Neutrophil (primary cell): ENCODE measurements around the gene MCM10.

ENCODE experiments used
- H3K27ac ChIP-seq: fragments of 200-600 bp; sonication (generic); 2 replicates; pipeline ENCODE4 v1.5.1; 2016; ENCODE audit warnings: mild to moderate bottlenecking, moderate library complexity
- H3K27me3 ChIP-seq: fragments of 200-600 bp; sonication (generic); 2 replicates; pipeline ENCODE4 v1.6.0; 2016; ENCODE audit warnings: mild to moderate bottlenecking
- H3K36me3 ChIP-seq: fragments of 200-600 bp; sonication (generic); 2 replicates; pipeline ENCODE4 v1.5.1; 2017
- H3K4me1 ChIP-seq, 2 experiments: fragments of 200-600 bp in 1 of 2; sonication (generic) in 1 of 2; 1 replicate in 1 of 2; 2 replicates in 1 of 2; pipeline versions ENCODE4 v1.5.1 to v1.6.1; 2013 to 2016; ENCODE audit warnings: low read depth in 1 of 2, low read length in 1 of 2, mild to moderate bottlenecking in 1 of 2, moderate library complexity in 1 of 2; ENCODE audit not compliant: control insufficient read depth in 1 of 2, insufficient read depth in 1 of 2
- H3K4me3 ChIP-seq, 2 experiments: fragments of 200-600 bp in 1 of 2; sonication (generic) in 1 of 2; 1 replicate in 1 of 2; 2 replicates in 1 of 2; pipeline ENCODE4 v1.5.1; 2013 to 2016; ENCODE audit warnings: low read depth in 1 of 2, low read length in 1 of 2, mild to moderate bottlenecking in 1 of 2, moderate library complexity in 1 of 2
- H3K9me3 ChIP-seq: fragments of 200-600 bp; sonication (generic); 2 replicates; pipeline ENCODE4 v1.5.1; 2016
- CTCF ChIP-seq: fragments of 200-600 bp; sonication (generic); IDR thresholded peaks from 2 replicates; pipeline ENCODE4 v1.5.1; 2016; ENCODE audit warnings: antibody characterized with exemption

MCM10 gene

GRCh38 chr10:13160934-13161856, at the start of gene MCM10:
MCM10 (plus strand) TSS chr10:13161558; CDS start chr10:13164203, 2,645 bp downstream.
- Histone ChIP-seq H3K9me3 (no peaks in the 10 kb centered on the region), H3K27ac (no peak within 1 kb of the TSS), H3K4me1 (peaks cover 13 to 16% of the 10 kb centered on the region in 2 experiments), H3K4me3 (peak within 1 kb of the TSS; percentile 24 to 57), H3K27me3 (peaks cover 6% of the 10 kb centered on the region), H3K36me3 (no peaks in the 10 kb centered on the region)
- peak; percentile 34 for TF ChIP-seq CTCF

- no peak overlapping the region for H3K4me3 ChIP-seq
These were observed 47.8 kb upstream of the MCM10 start for GRCh38 chr10:13113544-13113943.

GRCh38 chr10:13115832-13116803, 45.2 kb upstream of the MCM10 start:
- Histone ChIP-seq H3K36me3 (no peaks in the 10 kb centered on the region), H3K27ac (no peak overlapping the region)
- TF ChIP-seq CTCF: no peak

More at GRCh38 chr10:13113544-13113943, 47.8 kb upstream of the MCM10 start:
- Histone ChIP-seq H3K4me1 (peaks cover 3 to 7% of the 10 kb centered on the region in 2 experiments), H3K27ac (no peak overlapping the region), H3K27me3 (peaks cover 8% of the 10 kb centered on the region), H3K36me3 (no peaks in the 10 kb centered on the region), H3K9me3 (no peaks in the 10 kb centered on the region)
- no peak for TF ChIP-seq CTCF

GRCh38 chr10:13117841-13118783, 43.2 kb upstream of the MCM10 start:
- no peak overlapping the region for H3K4me3 ChIP-seq
- H3K9me3 ChIP-seq: no peaks in the 10 kb centered on the region
- no peak overlapping the region for H3K27ac ChIP-seq
- H3K4me1 ChIP-seq: peaks cover 3 to 7% of the 10 kb centered on the region in 2 experiments
- H3K36me3 ChIP-seq: no peaks in the 10 kb centered on the region
- peaks cover 16% of the 10 kb centered on the region for H3K27me3 ChIP-seq
- TF ChIP-seq CTCF: no peak

More at GRCh38 chr10:13115832-13116803, 45.2 kb upstream of the MCM10 start:
- peaks cover 16% of the 10 kb centered on the region for H3K27me3 ChIP-seq
- H3K4me1 ChIP-seq: peaks cover 3 to 7% of the 10 kb centered on the region in 2 experiments
- H3K4me3 ChIP-seq: no peak overlapping the region
- H3K9me3 ChIP-seq: no peaks in the 10 kb centered on the region
